Transverse colon (tissue), 4 donors: ENCODE measurements around the gene RPA4. TPM values are rescaled to one million over a fixed set of nuclear protein-coding genes. Genes with fewer than 3 reads are reported as not detected.
"Not testable (repeated sequence)": the region's sequence is repeated elsewhere in the genome, so short reads cannot be mapped to it uniquely, and the experiment has no call there.

Experiments
- DNase-seq: peaks from one replicate; pipeline ENCODE4 v3.0.0-alpha.2; 2019
- H3K27ac ChIP-seq, 4 donors: fragments of 200-600 bp; sonication (generic); 2 replicates each; pipeline ENCODE4 v1.5.1; 2016 to 2018; ENCODE audit warnings: inconsistent platforms in 4 of 4
- H3K27me3 ChIP-seq: fragments of 200-600 bp; sonication (generic); 2 replicates; pipeline ENCODE4 v1.5.1; 2017; ENCODE audit warnings: inconsistent platforms
- H3K36me3 ChIP-seq, 4 donors: fragments of 200-600 bp; sonication (generic); 2 replicates each; pipeline ENCODE4 v1.5.1; 2017 to 2019; ENCODE audit warnings: inconsistent platforms in 4 of 4
- H3K4me1 ChIP-seq, 4 donors: fragments of 200-600 bp; sonication (generic); 2 replicates each; pipeline ENCODE4 v1.5.1; 2017 to 2020; ENCODE audit warnings: inconsistent platforms in 4 of 4
- H3K4me3 ChIP-seq, 4 donors: fragments of 200-600 bp; sonication (generic); 1 replicate in 1 of 4; 2 replicates in 3 of 4; pipeline versions ENCODE4 v1.5.1 to v1.6.1; 2017 to 2019; ENCODE audit warnings: inconsistent platforms in 4 of 4
- H3K9me3 ChIP-seq, 2 donors: fragments of 200-600 bp; sonication (generic); 2 replicates each; pipeline ENCODE4 v1.5.1; 2017 to 2019; ENCODE audit warnings: inconsistent platforms in 2 of 2
- CTCF ChIP-seq, 5 experiments: fragments of 200-600 bp in 3 of 5; fragments of 450-650 bp in 2 of 5; sonication (generic) in 3 of 5; IDR thresholded peaks; 1 replicate in 2 of 5; 2 replicates in 3 of 5; pipeline ENCODE4 v1.5.1; 2016 to 2017; ENCODE audit warnings: antibody characterized with exemption in 5 of 5, inconsistent platforms in 3 of 5, mild to moderate bottlenecking in 2 of 5, moderate library complexity in 1 of 5
- EP300 ChIP-seq: sonication (generic); formaldehyde crosslinking; IDR thresholded peaks from one replicate; pipeline ENCODE4 v1.6.1; 2017; ENCODE audit warnings: antibody characterized with exemption, low read depth
- POLR2A ChIP-seq: fragments of 450-650 bp; IDR thresholded peaks from one replicate; pipeline ENCODE4 v1.6.1; 2016; ENCODE audit warnings: antibody characterized with exemption, mild to moderate bottlenecking, moderate library complexity
- POLR2AphosphoS5 ChIP-seq, 3 donors: sonication (generic); formaldehyde crosslinking; IDR thresholded peaks; one replicate each; pipeline ENCODE4 v1.6.1; 2016; ENCODE audit warnings: antibody characterized with exemption in 3 of 3
- WGBS, 2 donors: methylation state at CpG; one replicate each; pipeline ENCODE4 v1.1.5; 2018; ENCODE audit warnings: low coverage in 1 of 2; 5-methylcytosine and 5-hydroxymethylcytosine counted together
- in situ Hi-C, 4 donors: fragments of 200-750 bp; cut with MboI; loops; one replicate each; pipeline versions ENCODE4 v1.15.0 to v1.15.1; 2017; ENCODE audit warnings: low sequenced_read_pairs in 3 of 4, low pct_ligation_motif_present in 1 of 4, low pct_unique_long_range_greater_than_20kb in 1 of 4
- intact Hi-C: fragments of 100-400 bp; cut with DNase I; formaldehyde crosslinking; loops from one replicate; pipeline ENCODE4 v1.15.1; 2023; ENCODE audit warnings: low total_unique reads
- total RNA-seq, 4 donors: library from RNA; depleted of rRNA; stranded (reverse); fragments of >200 nt; gene quantifications; one replicate each; pipeline ENCODE4 v1.1.0, GENCODE V29; 2016

RPA4 gene
- total RNA-seq, 4 donors from 2014 or later: 1.1 to 5.9 (median 3.4) TPM

GRCh38 chrX:96838537-96838936 lies 45.2 kb upstream of the RPA4 start:
- no peaks in the 10 kb centered on the region for H3K36me3 ChIP-seq
- no peak overlapping the region for H3K27ac ChIP-seq
- no peak for TF ChIP-seq POLR2AphosphoS5 (IDR thresholded peaks at IDR 0.05)
- no peak for DNase-seq
- no peak overlapping the region for H3K4me3 ChIP-seq
- no peaks in the 10 kb centered on the region for H3K27me3 ChIP-seq
- H3K9me3 ChIP-seq: no peaks in the 10 kb centered on the region
- intact Hi-C loops: no loop called here
- in situ Hi-C loops: no loop called here
- no peaks in the 10 kb centered on the region for H3K4me1 ChIP-seq
- 31 to 100% methylated on average over 1 of the region's 1 CpG for WGBS, 2 donors

- intact Hi-C loops (no loop called here), in situ Hi-C loops (no loop called here)
- H3K36me3 ChIP-seq: no peaks in the 10 kb centered on the region
- no peaks in the 10 kb centered on the region for H3K4me1 ChIP-seq
- H3K27me3 ChIP-seq: no peaks in the 10 kb centered on the region
- no peaks in the 10 kb centered on the region for H3K9me3 ChIP-seq
- 56 to 61% methylated on average over 1 of the region's 1 CpG for WGBS, 2 donors
- TF ChIP-seq EP300 (no peak), POLR2AphosphoS5 (IDR thresholded peaks at IDR 0.05) (no peak), POLR2A (no peak), CTCF (IDR thresholded peaks at IDR 0.05) (no peak)
- H3K27ac ChIP-seq: no peak overlapping the region
- DNase-seq: no peak
- H3K4me3 ChIP-seq: no peak overlapping the region
Measured at GRCh38 chrX:96841325-96841724, 42.4 kb upstream of the RPA4 start.

- H3K9me3 ChIP-seq, H3K27me3 ChIP-seq, DNase-seq, H3K36me3 ChIP-seq, intact Hi-C loops, H3K4me3 ChIP-seq, H3K4me1 ChIP-seq, in situ Hi-C loops, H3K27ac ChIP-seq: not testable (repeated sequence)
- 59% methylated on average over 3 of the region's 3 CpGs; no CpG with 5 or more reads in 1 of the 2 donors for WGBS, 2 donors
Measured at GRCh38 chrX:96841866-96842265, 41.8 kb upstream of the RPA4 start.

- Histone ChIP-seq H3K27me3 (no peaks in the 10 kb centered on the region), H3K9me3 (no peaks in the 10 kb centered on the region), H3K36me3 (no peaks in the 10 kb centered on the region), H3K4me3 (no peak overlapping the region), H3K4me1 (no peaks in the 10 kb centered on the region), H3K27ac (no peak overlapping the region)
- 62% methylated on average over 5 of the region's 5 CpGs; no CpG with 5 or more reads in 1 of the 2 donors for WGBS, 2 donors
- TF ChIP-seq POLR2A (no peak), EP300 (no peak), POLR2AphosphoS5 (IDR thresholded peaks at IDR 0.05) (no peak), CTCF (IDR thresholded peaks at IDR 0.05) (no peak)
- intact Hi-C loops (no loop called here), in situ Hi-C loops (no loop called here)
- DNase-seq: no peak
Measured at GRCh38 chrX:96843566-96843965, 40.1 kb upstream of the RPA4 start.

- no peaks in the 10 kb centered on the region for H3K4me1 ChIP-seq
- in situ Hi-C loops: no loop called here
- no peak overlapping the region for H3K4me3 ChIP-seq
- TF ChIP-seq EP300 (no peak), POLR2AphosphoS5 (IDR thresholded peaks at IDR 0.05) (no peak), POLR2A (no peak), CTCF (IDR thresholded peaks at IDR 0.05) (no peak)
- H3K9me3 ChIP-seq: no peaks in the 10 kb centered on the region
- H3K27ac ChIP-seq: no peak overlapping the region
- 94% methylated on average over 1 of the region's 1 CpG; no CpG with 5 or more reads in 1 of the 2 donors for WGBS, 2 donors
- no peaks in the 10 kb centered on the region for H3K27me3 ChIP-seq
- no peaks in the 10 kb centered on the region for H3K36me3 ChIP-seq
- no peak for DNase-seq
- intact Hi-C loops: no loop called here
Measured at GRCh38 chrX:96846841-96847240, 36.9 kb upstream of the RPA4 start.

GRCh38 chrX:96859422-96859821 lies 24.3 kb upstream of the RPA4 start:
- H3K4me3 ChIP-seq, DNase-seq, intact Hi-C loops, H3K27me3 ChIP-seq, H3K9me3 ChIP-seq, H3K27ac ChIP-seq, H3K36me3 ChIP-seq, H3K4me1 ChIP-seq, in situ Hi-C loops: not testable (repeated sequence)
- 95% methylated on average over 4 of the region's 4 CpGs; no CpG with 5 or more reads in 1 of the 2 donors for WGBS, 2 donors
